Epidermal melanocyte (primary cell): ENCODE results near the gene NAV1.

Experiments
- DNase-seq: peaks from one replicate; pipeline ENCODE4 v3.0.0; 2011; ENCODE audit warnings: low spot score; ENCODE audit not compliant: insufficient read length

Gene NAV1

GRCh38 chr1:201585901-201586300, 47.0 kb downstream of the NAV1 start:
- DNase-seq, result no peak

GRCh38 chr1:201586806-201587205, 47.9 kb downstream of the NAV1 start:
- no peak for DNase-seq

GRCh38 chr1:201587729-201588128, 48.8 kb downstream of the NAV1 start:
- no peak for DNase-seq
